HG03342 (cell line): ENCODE results near the gene C12orf42.

Experiments used
- ATAC-seq: cut with Tn5 transposase; IDR thresholded peaks from one replicate; pipeline ENCODE4 v1.9.1; 2021; ENCODE audit warnings: mild to moderate bottlenecking, moderate library complexity; ENCODE audit not compliant: unreplicated experiment

C12orf42 gene

GRCh38 chr12:103273645-103274044 lies 222.1 kb downstream of the C12orf42 start:
- ATAC-seq = no peak

- ATAC-seq = no peak
These were observed 222.8 kb downstream of the C12orf42 start for GRCh38 chr12:103272949-103273348.

- no peak for ATAC-seq
These were observed 225.8 kb downstream of the C12orf42 start for GRCh38 chr12:103269946-103270345.

- ATAC-seq = no peak
These were observed 226.8 kb downstream of the C12orf42 start for GRCh38 chr12:103268831-103269514.

- ATAC-seq = no peak
These were observed 238.0 kb downstream of the C12orf42 start for GRCh38 chr12:103257763-103258162.
